ENCODE measurements around the gene RANBP17. TPM values are rescaled to one million over a fixed set of nuclear protein-coding genes. Genes with fewer than 3 reads are reported as not detected.

The RANBP17 gene
- total and polyA plus RNA-seq, 12 donors: 5.5 to 119 (median 22.2) TPM

DNA sequence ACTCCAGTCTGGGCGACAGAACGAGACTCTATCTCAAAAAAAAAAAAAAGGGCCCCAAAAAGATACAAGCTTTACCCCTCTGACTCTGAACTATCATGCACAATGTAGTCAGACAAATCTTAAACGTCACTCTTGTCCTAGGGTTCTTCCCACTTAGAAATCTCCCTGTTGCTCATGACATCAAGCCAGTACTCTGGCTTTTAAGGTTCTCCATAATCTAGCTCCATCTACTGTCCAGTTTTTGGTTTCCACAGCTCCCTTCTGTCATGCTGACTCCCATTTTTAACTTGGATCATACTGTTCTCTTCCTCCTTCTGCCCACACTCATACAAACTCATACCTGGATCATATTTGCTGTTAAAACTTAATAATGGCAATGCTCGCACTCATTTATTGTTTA lies 290.6 kb downstream of the RANBP17 start:
- intact Hi-C loops (cut with DNase I): no loop called here
- Histone ChIP-seq H3K9me3 (replicated peaks in 1 of 3) (peaks cover 0 to 8% (median 0%) of the 10 kb centered on the region in 3 donors), H3K4me3 (no peak overlapping the region), H3K36me3 (replicated peaks in 1 of 2) (no peaks in the 10 kb centered on the region), H3K27ac (no peak overlapping the region), H3K4me1 (replicated peaks in 1 of 2) (no peaks in the 10 kb centered on the region), H3K27me3 (no peaks in the 10 kb centered on the region)
- DNase-seq: no peak
- TF ChIP-seq, protein P1, sequence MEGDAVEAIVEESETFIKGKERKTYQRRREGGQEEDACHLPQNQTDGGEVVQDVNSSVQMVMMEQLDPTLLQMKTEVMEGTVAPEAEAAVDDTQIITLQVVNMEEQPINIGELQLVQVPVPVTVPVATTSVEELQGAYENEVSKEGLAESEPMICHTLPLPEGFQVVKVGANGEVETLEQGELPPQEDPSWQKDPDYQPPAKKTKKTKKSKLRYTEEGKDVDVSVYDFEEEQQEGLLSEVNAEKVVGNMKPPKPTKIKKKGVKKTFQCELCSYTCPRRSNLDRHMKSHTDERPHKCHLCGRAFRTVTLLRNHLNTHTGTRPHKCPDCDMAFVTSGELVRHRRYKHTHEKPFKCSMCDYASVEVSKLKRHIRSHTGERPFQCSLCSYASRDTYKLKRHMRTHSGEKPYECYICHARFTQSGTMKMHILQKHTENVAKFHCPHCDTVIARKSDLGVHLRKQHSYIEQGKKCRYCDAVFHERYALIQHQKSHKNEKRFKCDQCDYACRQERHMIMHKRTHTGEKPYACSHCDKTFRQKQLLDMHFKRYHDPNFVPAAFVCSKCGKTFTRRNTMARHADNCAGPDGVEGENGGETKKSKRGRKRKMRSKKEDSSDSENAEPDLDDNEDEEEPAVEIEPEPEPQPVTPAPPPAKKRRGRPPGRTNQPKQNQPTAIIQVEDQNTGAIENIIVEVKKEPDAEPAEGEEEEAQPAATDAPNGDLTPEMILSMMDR (IDR thresholded peaks at IDR 0.05): no peak
- TF ChIP-seq POLR2A (IDR thresholded peaks at IDR 0.05): no peak
- WGBS, 4 donors: 89 to 95% (median 92%) methylated on average over 4 of the region's 4 CpGs

DNA sequence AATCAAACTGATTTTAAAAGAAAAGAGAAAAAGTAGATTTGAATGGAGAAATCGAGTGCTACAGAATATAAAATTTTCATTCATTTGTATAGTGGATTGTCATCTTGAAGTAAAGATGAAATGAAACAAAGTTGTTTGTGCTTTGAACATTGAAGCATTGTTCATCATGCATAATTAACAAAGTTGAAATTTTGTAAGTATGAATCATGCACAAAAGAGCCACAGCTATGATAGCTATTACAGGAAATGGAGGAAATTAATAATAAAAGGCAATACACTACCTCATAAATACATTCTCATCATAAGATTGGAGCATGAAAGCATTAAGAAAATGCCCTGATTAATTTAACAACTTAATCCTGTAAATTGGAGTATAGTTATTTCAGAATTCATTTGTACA lies 293.8 kb downstream of the RANBP17 start:
- 91 to 100% (median 95%) methylated on average over 1 of the region's 1 CpG for WGBS, 4 donors
- H3K4me3 ChIP-seq: no peak overlapping the region

DNA sequence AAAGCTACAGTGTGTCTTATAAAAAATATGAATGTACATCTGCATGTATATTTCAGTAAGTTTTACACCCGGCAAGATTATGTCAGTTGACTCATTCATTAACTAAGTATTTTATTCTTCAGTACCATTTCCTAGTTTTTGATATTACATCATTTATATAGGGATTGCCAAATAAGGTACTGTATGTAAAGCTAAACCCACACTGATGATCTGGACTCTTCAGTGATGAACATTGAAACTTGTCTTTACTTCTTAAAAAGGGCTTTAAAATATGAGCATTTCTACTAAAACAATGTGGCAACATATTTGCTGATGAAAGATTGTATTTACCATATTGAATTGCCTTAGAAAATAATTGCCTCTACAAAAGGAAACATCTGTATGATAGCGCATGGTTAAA lies 295.5 kb downstream of the RANBP17 start:
- TF ChIP-seq POLR2A (IDR thresholded peaks at IDR 0.05): no peak
- TF ChIP-seq, protein P1 (IDR thresholded peaks at IDR 0.05): no peak
- H3K27ac ChIP-seq: no peak overlapping the region
- peaks cover 0 to 8% (median 0%) of the 10 kb centered on the region in 3 donors for H3K9me3 ChIP-seq (replicated peaks in 1 of 3)
- H3K4me1 ChIP-seq (replicated peaks in 1 of 2): no peaks in the 10 kb centered on the region
- intact Hi-C loops (cut with DNase I): no loop called here
- no peaks in the 10 kb centered on the region for H3K36me3 ChIP-seq (replicated peaks in 1 of 2)
- no peak overlapping the region for H3K4me3 ChIP-seq
- no peaks in the 10 kb centered on the region for H3K27me3 ChIP-seq
- DNase-seq: no peak
- WGBS, 4 donors: 81 to 91% (median 86%) methylated on average over 2 of the region's 2 CpGs

More for the DNA sequence above, 293.8 kb downstream of the RANBP17 start:
- Histone ChIP-seq H3K27ac (no peak overlapping the region), H3K4me1 (replicated peaks in 1 of 2) (no peaks in the 10 kb centered on the region), H3K27me3 (no peaks in the 10 kb centered on the region), H3K9me3 (replicated peaks in 1 of 3) (peaks cover 0 to 8% (median 0%) of the 10 kb centered on the region in 3 donors), H3K36me3 (replicated peaks in 1 of 2) (no peaks in the 10 kb centered on the region)
- TF ChIP-seq, protein P1 (IDR thresholded peaks at IDR 0.05): no peak
- no peak for TF ChIP-seq POLR2A (IDR thresholded peaks at IDR 0.05)
- intact Hi-C loops (cut with DNase I): no loop called here
- DNase-seq: no peak

DNA sequence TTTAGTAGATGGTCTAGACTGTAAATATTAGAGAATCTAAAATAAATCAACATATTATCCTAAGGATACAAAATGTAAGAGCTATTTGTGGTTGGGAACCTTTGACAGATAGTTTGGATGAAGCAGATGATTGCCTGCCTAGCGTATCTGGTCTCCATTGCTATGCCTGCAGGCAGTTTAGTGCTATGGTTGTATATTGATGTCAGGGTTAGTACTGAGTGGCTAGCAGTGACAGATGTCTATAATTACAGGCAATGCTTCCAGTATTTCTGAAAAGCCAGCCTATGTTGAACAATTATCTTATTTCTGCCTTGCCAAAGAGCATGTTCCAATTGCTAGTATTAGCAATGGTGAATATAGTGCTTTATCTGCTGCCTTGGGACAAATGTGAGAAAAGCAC lies 296.0 kb downstream of the RANBP17 start:
- H3K27me3 ChIP-seq: no peaks in the 10 kb centered on the region
- H3K9me3 ChIP-seq (replicated peaks in 1 of 3): peaks cover 0 to 8% (median 0%) of the 10 kb centered on the region in 3 donors
- 89 to 100% (median 91%) methylated on average over 1 of the region's 1 CpG for WGBS, 4 donors
- H3K4me1 ChIP-seq (replicated peaks in 1 of 2): no peaks in the 10 kb centered on the region
- no peak for DNase-seq
- H3K27ac ChIP-seq: no peak overlapping the region
- intact Hi-C loops (cut with DNase I): no loop called here
- TF ChIP-seq, protein P1 (IDR thresholded peaks at IDR 0.05): no peak
- no peak for TF ChIP-seq POLR2A (IDR thresholded peaks at IDR 0.05)
- no peak overlapping the region for H3K4me3 ChIP-seq
- no peaks in the 10 kb centered on the region for H3K36me3 ChIP-seq (replicated peaks in 1 of 2)
